ENCODE data around the gene CD99L2.

Gene CD99L2

GRCh38 chrX:150792949-150793527 is 105.4 kb downstream of the CD99L2 start:
- no peak for DNase-seq (ENCODE audit: low read depth in 2 of 2)

GRCh38 chrX:150790021-150790420 is 108.4 kb downstream of the CD99L2 start:
- no peak for DNase-seq (ENCODE audit: low read depth in 2 of 2)

- no peak for DNase-seq (ENCODE audit: low read depth in 2 of 2)
Measured at GRCh38 chrX:150781677-150782076, 116.8 kb downstream of the CD99L2 start.

GRCh38 chrX:150779385-150779784 is 119.1 kb downstream of the CD99L2 start:
- no peak for DNase-seq (ENCODE audit: low read depth in 2 of 2)

GRCh38 chrX:150777328-150777992 is 121.0 kb downstream of the CD99L2 start:
- no peak for DNase-seq (ENCODE audit: low read depth in 2 of 2)

- DNase-seq (ENCODE audit: low read depth in 2 of 2), result no peak
Measured at GRCh38 chrX:150775569-150776350, 122.7 kb downstream of the CD99L2 start.

- no peak for DNase-seq (ENCODE audit: low read depth in 2 of 2)
Measured at GRCh38 chrX:150774798-150775568, 123.5 kb downstream of the CD99L2 start.

- DNase-seq (ENCODE audit: low read depth in 2 of 2), result no peak
Measured at GRCh38 chrX:150773634-150774033, 124.8 kb downstream of the CD99L2 start.

- DNase-seq (ENCODE audit: low read depth in 2 of 2), result no peak
Measured at GRCh38 chrX:150773117-150773516, 125.4 kb downstream of the CD99L2 start.

GRCh38 chrX:150772150-150772970 is 126.1 kb downstream of the CD99L2 start:
- DNase-seq (ENCODE audit: low read depth in 2 of 2), result peak; percentile 40 to 71

GRCh38 chrX:150771116-150771515 is 127.4 kb downstream of the CD99L2 start:
- DNase-seq (ENCODE audit: low read depth in 2 of 2), result no peak

GRCh38 chrX:150770623-150771022 is 127.8 kb downstream of the CD99L2 start:
- DNase-seq (ENCODE audit: low read depth in 2 of 2), result no peak

- DNase-seq (ENCODE audit: low read depth in 2 of 2), result no peak
Measured at GRCh38 chrX:150769408-150769807, 129.1 kb downstream of the CD99L2 start.

GRCh38 chrX:150768580-150769190 is 129.8 kb downstream of the CD99L2 start:
- DNase-seq (ENCODE audit: low read depth in 2 of 2), result no peak

- no peak for DNase-seq (ENCODE audit: low read depth in 2 of 2)
Measured at GRCh38 chrX:150768132-150768485, 130.4 kb downstream of the CD99L2 start.

GRCh38 chrX:150767475-150768131 is 130.9 kb downstream of the CD99L2 start:
- DNase-seq (ENCODE audit: low read depth in 2 of 2), result no peak

GRCh38 chrX:150767045-150767395 is 131.4 kb downstream of the CD99L2 start:
- DNase-seq (ENCODE audit: low read depth in 2 of 2), result no peak

GRCh38 chrX:150766351-150767044 is 132.0 kb downstream of the CD99L2 start:
- DNase-seq (ENCODE audit: low read depth in 2 of 2), result no peak

GRCh38 chrX:150765782-150766350 is 132.6 kb downstream of the CD99L2 start:
- DNase-seq (ENCODE audit: low read depth in 2 of 2), result no peak

GRCh38 chrX:150765237-150765636 is 133.2 kb downstream of the CD99L2 start:
- DNase-seq (ENCODE audit: low read depth in 2 of 2), result no peak

All from stimulated activated CD4-positive, alpha-beta T cell treated with anti-CD3 and anti-CD28 coated beads, Interleukin-12 subunit alpha, Interleukin-12 subunit beta, amount 100 ng/mL, for 24 hours (primary cell).